GM18909 (cell line): ENCODE data around the gene SAV1.

Experiments
- ATAC-seq: cut with Tn5 transposase; IDR thresholded peaks from one replicate; pipeline ENCODE4 v1.9.1; 2021; ENCODE audit warnings: mild to moderate bottlenecking; ENCODE audit not compliant: unreplicated experiment, poor library complexity

The SAV1 gene

GRCh38 chr14:50612806-50613205, 55.3 kb downstream of the SAV1 start:
- ATAC-seq, result no peak

GRCh38 chr14:50610465-50610864, 57.6 kb downstream of the SAV1 start:
- no peak for ATAC-seq

GRCh38 chr14:50608302-50608851, 59.7 kb downstream of the SAV1 start:
- ATAC-seq, result no peak

- no peak for ATAC-seq
Observed at GRCh38 chr14:50607761-50608160, 60.3 kb downstream of the SAV1 start.

- no peak for ATAC-seq
Observed at GRCh38 chr14:50607181-50607580, 60.9 kb downstream of the SAV1 start.

- ATAC-seq, result no peak
Observed at GRCh38 chr14:50606468-50606867, 61.6 kb downstream of the SAV1 start.

- no peak for ATAC-seq
Observed at GRCh38 chr14:50605766-50606165, 62.3 kb downstream of the SAV1 start.

- ATAC-seq, result no peak
Observed at GRCh38 chr14:50603565-50603964, 64.5 kb downstream of the SAV1 start.

- no peak for ATAC-seq
Observed at GRCh38 chr14:50602035-50602434, 66.1 kb downstream of the SAV1 start.

GRCh38 chr14:50601394-50601793, 66.7 kb downstream of the SAV1 start:
- ATAC-seq, result no peak

GRCh38 chr14:50600849-50601248, 67.3 kb downstream of the SAV1 start:
- no peak for ATAC-seq

- ATAC-seq, result no peak
Observed at GRCh38 chr14:50599700-50600444, 68.2 kb downstream of the SAV1 start.

GRCh38 chr14:50598765-50599164, 69.3 kb downstream of the SAV1 start:
- no peak for ATAC-seq

GRCh38 chr14:50594577-50595316, 73.4 kb downstream of the SAV1 start:
- ATAC-seq, result no peak

GRCh38 chr14:50590464-50590863, 77.6 kb downstream of the SAV1 start:
- no peak for ATAC-seq
